ENCODE data around the gene FRMD7.
"Not testable (repeated sequence)": the region's sequence is repeated elsewhere in the genome, so short reads cannot be mapped to it uniquely, and the experiment has no call there.

The FRMD7 gene

GRCh38 chrX:132093239-132093860 is 34.5 kb downstream of the FRMD7 start:
- no peak for DNase-seq (ENCODE audit: low read depth)

GRCh38 chrX:132092439-132093065 is 35.3 kb downstream of the FRMD7 start:
- peak; percentile 17 for DNase-seq (ENCODE audit: low read depth)

DNA sequence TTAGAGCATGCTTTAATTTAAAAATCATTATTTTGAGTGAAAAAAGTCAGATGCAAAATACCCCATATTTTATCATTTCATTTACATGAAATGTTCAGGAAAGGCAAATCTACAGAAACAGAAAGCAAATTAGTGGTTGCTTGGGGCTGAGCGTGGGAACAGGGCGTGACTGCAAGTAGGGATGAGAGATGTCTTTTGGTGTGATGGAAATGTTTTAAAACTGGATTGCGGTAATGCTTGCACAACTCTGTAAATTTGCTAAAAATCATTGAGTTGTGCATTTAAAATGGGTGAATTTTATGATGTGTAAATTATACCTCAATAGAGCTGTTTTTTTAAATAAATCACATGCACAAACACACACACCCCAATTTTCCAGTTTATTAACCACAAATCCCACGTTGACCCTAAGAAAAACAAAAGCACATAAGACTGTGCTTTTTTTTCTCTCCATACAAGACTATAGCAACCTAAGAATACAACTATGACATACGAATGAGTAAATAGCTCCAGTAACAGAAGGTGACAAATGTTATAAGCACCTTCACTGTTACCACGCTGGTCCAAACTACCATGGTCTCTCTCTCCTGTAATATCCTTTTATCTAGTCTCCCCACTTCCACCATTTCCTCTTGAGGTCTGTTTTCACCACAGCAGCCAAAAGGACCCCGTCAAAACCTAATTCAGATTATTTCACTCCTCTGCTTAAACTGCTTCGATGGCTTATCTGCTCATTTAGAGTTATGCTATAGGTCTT is 37.2 kb downstream of the FRMD7 start:
- no peak for DNase-seq (ENCODE audit: low read depth)

DNA sequence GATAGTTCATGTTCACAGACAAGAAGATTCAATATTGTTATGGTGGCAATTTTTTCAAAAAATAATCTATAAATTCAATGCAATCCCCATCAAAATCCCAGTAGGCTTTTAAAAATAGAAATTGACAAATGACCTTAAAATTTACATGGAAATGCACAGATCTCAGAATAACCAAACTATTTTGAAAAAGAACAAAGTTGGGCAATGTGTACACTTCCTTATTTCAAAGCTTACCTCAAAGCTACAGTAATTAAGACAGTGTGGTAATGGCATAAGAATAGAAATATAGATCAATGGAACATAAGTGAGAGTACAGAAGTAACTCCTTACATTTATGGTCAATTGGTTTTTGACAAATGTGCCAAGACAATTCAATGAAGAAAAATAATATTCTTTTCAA is 39.0 kb downstream of the FRMD7 start:
- no peak for DNase-seq (ENCODE audit: low read depth)

DNA sequence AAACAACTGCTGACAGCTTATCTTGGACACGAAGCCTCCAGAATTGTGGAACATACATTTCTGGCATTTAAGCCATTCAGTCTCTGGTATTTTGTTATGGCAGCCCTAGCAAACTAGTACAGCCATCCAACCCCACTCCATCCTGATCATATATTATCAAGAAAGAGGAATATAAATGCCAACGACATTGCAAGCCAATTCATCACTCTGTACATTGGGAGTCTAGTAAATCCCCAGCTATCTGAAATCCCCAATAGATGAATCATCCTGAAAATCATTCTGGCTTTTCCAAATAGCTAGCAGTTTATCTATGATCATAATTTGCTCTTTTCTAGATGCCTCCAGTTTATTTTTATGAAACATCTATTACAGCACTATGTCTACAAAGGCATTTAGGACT is 41.1 kb downstream of the FRMD7 start:
- DNase-seq (ENCODE audit: low read depth), result no peak

GRCh38 chrX:132085786-132086185 is 42.0 kb downstream of the FRMD7 start:
- DNase-seq (ENCODE audit: low read depth), result no peak

DNA sequence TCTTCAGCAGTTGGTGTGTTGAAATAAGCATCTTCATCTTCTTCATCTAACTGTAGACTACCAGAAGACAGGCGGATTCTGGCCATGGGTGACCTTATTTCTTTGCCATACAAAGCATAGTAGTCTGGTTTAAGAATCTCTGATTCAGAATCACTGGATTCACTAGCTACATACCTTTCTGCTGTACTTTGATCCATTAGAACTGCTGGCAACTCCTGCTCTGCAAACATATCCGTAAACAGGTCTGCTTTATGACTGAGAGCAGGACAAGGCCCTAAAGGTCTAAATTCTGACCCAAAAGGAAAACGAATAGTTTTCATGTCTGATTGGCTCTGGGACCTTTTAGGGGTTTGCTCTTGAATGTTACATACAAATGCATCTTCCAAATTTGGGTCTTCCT is 49.9 kb downstream of the FRMD7 start:
- DNase-seq (ENCODE audit: low read depth), result no peak

DNA sequence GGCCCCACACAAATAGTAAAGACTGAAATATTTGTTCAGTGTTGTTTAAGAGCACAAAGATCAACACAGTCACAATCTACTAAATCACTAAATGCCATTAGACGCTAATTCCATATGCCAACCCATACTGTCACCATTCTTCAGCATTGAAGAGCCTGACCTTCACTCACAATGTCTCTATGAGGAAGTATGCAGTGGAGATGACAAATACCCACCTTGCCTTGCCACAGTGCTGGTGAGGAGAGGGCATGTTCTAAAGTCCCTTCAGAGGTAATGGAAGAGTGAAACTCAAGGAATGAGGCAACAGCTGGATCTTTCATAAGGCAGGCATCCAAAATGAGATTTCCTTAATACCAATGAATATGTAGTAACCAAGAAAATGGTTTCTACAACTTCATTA is 50.4 kb downstream of the FRMD7 start:
- no peak for DNase-seq (ENCODE audit: low read depth)

DNA sequence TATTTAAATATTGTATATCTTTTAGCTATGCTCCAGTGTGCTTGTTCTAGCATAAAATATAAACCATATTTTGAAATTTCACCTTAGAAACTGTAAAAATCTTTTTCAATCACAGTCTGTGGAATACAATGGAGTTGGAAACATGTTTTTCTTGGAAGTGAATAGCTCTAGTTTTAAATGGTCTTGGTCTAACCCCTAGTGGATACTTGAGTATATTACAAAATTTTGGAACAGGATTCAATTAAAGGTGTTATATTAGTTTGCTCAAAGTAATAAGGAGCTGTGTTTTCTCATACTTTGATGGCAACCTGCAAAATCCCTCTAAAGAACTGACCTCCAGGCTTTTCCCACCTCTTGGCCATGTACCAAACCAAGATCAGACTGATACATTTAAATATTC is 56.6 kb downstream of the FRMD7 start:
- no peak for DNase-seq (ENCODE audit: low read depth)

DNA sequence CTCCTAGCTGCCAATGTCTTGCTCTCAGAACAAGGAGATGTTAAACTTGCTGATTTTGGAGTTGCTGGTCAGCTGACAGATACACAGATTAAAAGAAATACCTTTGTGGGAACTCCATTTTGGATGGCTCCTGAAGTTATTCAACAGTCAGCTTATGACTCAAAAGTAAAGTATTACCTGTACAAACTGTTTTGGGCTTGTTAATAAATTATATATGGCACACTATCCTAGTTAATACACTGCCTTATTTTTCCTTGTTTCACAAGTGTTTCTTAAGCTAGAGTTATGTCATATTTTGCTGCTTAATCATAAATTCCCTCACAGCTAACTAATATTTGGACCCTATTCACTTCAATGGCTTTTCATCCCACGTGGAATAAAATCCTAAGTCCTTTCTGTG is 59.4 kb downstream of the FRMD7 start:
- DNase-seq (ENCODE audit: low read depth), result no peak

DNA sequence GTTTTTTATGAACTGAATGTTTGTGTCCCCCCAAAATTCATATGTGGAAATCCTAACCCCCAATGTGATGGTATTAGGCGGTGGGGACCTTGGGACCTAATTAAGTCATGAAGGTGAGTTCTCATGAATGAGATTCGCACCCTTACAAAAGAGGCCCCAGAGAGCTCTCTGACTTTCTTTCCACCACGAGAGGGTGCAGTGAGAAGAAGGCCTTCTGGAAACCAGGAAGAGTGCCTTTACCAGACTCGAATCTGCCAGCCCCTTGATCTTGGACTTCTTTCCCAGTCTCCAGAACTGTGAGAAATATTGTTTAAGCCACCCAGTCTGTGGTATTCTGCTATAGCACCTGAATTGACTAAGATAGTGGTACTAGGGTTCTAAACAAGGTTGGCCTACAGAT is 64.0 kb downstream of the FRMD7 start:
- DNase-seq (ENCODE audit: low read depth), result no peak

- DNase-seq (ENCODE audit: low read depth), result no peak
These were observed 64.5 kb downstream of the FRMD7 start for GRCh38 chrX:132063334-132063733.

DNA sequence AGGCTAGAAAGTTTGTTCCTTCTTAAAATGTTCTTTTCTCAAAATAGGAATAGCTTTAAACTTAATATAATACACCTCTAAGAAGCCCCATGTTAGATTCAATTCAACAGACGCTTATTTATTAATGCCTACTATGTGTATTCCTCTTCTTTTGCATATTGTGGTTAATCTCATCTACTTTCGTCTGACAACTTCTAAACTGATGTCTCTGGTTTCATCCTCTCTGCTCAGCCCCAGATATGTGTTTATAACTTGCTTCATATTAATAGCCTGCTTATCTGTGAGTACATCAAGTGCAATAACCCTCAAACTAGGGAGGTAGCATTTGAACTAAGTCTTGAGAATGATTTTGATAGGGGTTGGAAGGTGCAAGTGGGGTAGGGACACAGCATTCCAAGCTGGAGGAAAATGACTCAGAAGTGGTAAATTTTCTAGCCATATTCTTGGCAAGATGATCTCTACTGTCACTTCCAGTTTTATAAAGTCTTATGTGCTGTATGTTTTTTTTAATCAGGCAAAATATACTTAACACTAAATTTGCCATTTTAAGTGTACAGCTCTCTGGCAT is 67.8 kb downstream of the FRMD7 start:
- no peak for DNase-seq (ENCODE audit: low read depth)

GRCh38 chrX:132058975-132059374 is 68.8 kb downstream of the FRMD7 start:
- no peak for DNase-seq (ENCODE audit: low read depth)

GRCh38 chrX:132058050-132058449 is 69.8 kb downstream of the FRMD7 start:
- no peak for DNase-seq (ENCODE audit: low read depth)

GRCh38 chrX:132051778-132052177 is 76.0 kb downstream of the FRMD7 start:
- not testable (repeated sequence) for DNase-seq (ENCODE audit: low read depth)

GRCh38 chrX:132046533-132046932 is 81.3 kb downstream of the FRMD7 start:
- no peak for DNase-seq (ENCODE audit: low read depth)

DNA sequence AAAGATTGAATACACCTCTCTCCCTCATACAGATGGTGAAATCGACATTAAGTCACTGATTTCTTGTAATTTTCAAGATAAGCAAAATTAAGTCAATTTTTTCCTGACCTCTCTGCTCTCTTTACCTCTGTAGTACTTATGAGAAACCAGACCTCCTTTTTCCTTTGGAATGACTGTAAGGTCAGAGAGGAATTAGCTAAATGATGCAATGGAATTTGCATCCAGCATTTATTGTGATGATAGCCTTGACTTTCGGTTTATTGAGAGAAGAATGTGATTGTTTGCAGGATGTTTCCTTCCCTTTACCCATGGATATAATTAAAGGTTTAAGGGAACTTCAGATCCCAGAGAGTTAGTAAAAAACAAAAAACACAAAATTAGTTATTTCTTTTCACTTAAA is 82.4 kb downstream of the FRMD7 start:
- no peak for DNase-seq (ENCODE audit: low read depth)

DNA sequence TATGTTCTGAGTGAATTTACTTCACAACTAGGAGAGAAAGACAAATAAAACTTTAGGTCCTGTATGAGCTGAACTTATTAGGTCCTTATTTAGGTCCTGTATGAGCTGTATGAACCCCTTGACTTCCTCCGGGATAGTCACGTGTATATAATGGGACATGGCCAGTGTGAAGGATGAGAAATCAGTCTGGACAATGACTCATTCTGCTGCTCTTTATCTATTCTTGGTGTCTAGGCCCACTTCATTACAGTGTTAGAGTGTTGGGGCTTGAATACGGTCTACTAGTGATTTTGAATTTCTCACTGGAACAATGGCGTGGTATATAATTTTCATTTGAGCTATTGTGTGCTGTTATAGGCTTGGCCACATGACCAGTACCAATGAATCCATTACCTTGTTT is 82.9 kb downstream of the FRMD7 start:
- DNase-seq (ENCODE audit: low read depth), result no peak

- DNase-seq (ENCODE audit: low read depth), result no peak
These were observed 83.8 kb downstream of the FRMD7 start for GRCh38 chrX:132043977-132044376.

- no peak for DNase-seq (ENCODE audit: low read depth)
These were observed 86.8 kb downstream of the FRMD7 start for GRCh38 chrX:132041015-132041414.

GRCh38 chrX:132040066-132040465 is 87.8 kb downstream of the FRMD7 start:
- no peak for DNase-seq (ENCODE audit: low read depth)

DNA sequence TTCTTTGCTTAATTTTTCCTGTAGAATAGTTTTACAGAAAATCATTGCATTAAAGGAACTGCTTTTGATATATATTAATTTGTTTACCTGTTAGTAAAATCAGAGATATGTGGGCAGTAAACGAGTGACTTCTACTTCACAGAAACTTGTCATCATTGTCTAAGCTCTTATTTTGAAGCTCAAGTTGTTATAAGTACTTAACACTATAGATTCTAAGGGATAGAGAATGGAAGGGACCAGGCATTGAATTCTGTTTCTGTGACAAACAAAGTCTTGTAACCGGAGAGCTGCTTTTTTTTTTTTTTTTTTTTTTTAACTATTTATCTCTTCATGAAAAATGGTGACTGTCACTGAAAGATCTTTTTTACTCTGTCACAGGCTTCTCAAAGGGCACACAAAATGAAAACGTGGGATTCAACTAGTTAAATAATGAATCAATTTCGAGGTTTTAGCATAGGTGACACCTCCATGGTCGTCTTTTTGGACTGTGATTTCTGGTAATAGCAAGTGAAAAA is 90.3 kb downstream of the FRMD7 start:
- no peak for DNase-seq (ENCODE audit: low read depth)
